Parathyroid adenoma (tissue), 2 donors: ENCODE data around the gene OR2A14.
"Not testable (repeated sequence)": the region's sequence is repeated elsewhere in the genome, so short reads cannot be mapped to it uniquely, and the experiment has no call there.

Experiments used
- H2AFZ ChIP-seq: fragments of 300-600 bp; sonication (generic); one replicate; pipeline ENCODE4 v1.7.0; 2017; ENCODE audit warnings: antibody characterized with exemption, mild to moderate bottlenecking
- H3K27ac ChIP-seq: fragments of 300-600 bp; sonication (generic); one replicate; pipeline ENCODE4 v1.7.0; 2017
- H3K27me3 ChIP-seq: fragments of 300-600 bp; sonication (generic); one replicate; pipeline ENCODE4 v1.7.0; 2017; ENCODE audit warnings: low read length; ENCODE audit not compliant: control insufficient read depth, insufficient read depth
- H3K36me3 ChIP-seq: fragments of 300-600 bp; sonication (generic); one replicate; pipeline ENCODE4 v1.7.0; 2017; ENCODE audit warnings: low read length; ENCODE audit not compliant: control insufficient read depth, insufficient read depth
- H3K4me1 ChIP-seq: fragments of 300-600 bp; sonication (generic); one replicate; pipeline ENCODE4 v1.7.0; 2017; ENCODE audit warnings: control low read depth
- H3K4me2 ChIP-seq: fragments of 300-600 bp; sonication (generic); one replicate; pipeline ENCODE4 v1.7.0; 2017; ENCODE audit warnings: low read length
- H3K4me3 ChIP-seq: fragments of 300-600 bp; sonication (generic); one replicate; pipeline ENCODE4 v1.7.0; 2017; ENCODE audit warnings: low read depth, low read length
- H3K79me2 ChIP-seq: fragments of 300-600 bp; sonication (generic); one replicate; pipeline ENCODE4 v1.7.0; 2017; ENCODE audit warnings: control low read depth
- H3K9ac ChIP-seq: fragments of 300-600 bp; sonication (generic); one replicate; pipeline ENCODE4 v1.7.0; 2017; ENCODE audit warnings: mild to moderate bottlenecking
- H3K9me3 ChIP-seq: fragments of 300-600 bp; sonication (generic); one replicate; pipeline ENCODE4 v1.7.0; 2017; ENCODE audit warnings: low read length; ENCODE audit not compliant: control insufficient read depth
- TF ChIP-seq, protein P1 (sequence below): fragments of 300-600 bp; sonication (generic); IDR thresholded peaks from one replicate; pipeline ENCODE4 v1.7.0; 2017; ENCODE audit warnings: antibody characterized with exemption, mild to moderate bottlenecking
- donor health status: primary hyperparathyroidism.

The OR2A14 gene

DNA sequence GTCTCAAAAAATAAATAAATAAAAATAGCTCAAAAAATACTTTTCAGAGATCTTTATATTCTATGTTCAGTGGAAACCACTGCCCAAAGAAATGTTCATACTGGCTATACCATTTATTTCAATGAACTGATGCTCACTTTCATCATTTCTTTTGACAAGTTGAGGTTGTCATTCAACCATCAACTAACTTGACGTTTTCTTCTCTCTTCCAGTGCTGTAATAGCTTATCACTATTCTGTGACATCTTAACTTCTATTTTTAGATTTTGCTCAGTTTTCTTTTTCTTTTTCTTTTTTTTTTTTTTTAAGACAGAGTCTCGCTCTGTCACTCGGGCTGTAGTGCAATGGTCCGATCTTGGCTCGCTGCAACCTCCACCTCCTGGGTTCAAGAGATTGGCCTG is 51.6 kb downstream of the OR2A14 start:
- no peaks in the 10 kb centered on the region for H3K36me3 ChIP-seq
- H2AFZ ChIP-seq: no peak overlapping the region
- no peaks in the 10 kb centered on the region for H3K9me3 ChIP-seq
- H3K4me2 ChIP-seq: no peak overlapping the region
- no peak overlapping the region for H3K27ac ChIP-seq
- H3K4me1 ChIP-seq: no peaks in the 10 kb centered on the region
- no peaks in the 10 kb centered on the region for H3K27me3 ChIP-seq
- TF ChIP-seq, protein P1, sequence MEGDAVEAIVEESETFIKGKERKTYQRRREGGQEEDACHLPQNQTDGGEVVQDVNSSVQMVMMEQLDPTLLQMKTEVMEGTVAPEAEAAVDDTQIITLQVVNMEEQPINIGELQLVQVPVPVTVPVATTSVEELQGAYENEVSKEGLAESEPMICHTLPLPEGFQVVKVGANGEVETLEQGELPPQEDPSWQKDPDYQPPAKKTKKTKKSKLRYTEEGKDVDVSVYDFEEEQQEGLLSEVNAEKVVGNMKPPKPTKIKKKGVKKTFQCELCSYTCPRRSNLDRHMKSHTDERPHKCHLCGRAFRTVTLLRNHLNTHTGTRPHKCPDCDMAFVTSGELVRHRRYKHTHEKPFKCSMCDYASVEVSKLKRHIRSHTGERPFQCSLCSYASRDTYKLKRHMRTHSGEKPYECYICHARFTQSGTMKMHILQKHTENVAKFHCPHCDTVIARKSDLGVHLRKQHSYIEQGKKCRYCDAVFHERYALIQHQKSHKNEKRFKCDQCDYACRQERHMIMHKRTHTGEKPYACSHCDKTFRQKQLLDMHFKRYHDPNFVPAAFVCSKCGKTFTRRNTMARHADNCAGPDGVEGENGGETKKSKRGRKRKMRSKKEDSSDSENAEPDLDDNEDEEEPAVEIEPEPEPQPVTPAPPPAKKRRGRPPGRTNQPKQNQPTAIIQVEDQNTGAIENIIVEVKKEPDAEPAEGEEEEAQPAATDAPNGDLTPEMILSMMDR: no peak
- no peaks in the 10 kb centered on the region for H3K79me2 ChIP-seq
- no peak overlapping the region for H3K4me3 ChIP-seq
- H3K9ac ChIP-seq: no peak overlapping the region

DNA sequence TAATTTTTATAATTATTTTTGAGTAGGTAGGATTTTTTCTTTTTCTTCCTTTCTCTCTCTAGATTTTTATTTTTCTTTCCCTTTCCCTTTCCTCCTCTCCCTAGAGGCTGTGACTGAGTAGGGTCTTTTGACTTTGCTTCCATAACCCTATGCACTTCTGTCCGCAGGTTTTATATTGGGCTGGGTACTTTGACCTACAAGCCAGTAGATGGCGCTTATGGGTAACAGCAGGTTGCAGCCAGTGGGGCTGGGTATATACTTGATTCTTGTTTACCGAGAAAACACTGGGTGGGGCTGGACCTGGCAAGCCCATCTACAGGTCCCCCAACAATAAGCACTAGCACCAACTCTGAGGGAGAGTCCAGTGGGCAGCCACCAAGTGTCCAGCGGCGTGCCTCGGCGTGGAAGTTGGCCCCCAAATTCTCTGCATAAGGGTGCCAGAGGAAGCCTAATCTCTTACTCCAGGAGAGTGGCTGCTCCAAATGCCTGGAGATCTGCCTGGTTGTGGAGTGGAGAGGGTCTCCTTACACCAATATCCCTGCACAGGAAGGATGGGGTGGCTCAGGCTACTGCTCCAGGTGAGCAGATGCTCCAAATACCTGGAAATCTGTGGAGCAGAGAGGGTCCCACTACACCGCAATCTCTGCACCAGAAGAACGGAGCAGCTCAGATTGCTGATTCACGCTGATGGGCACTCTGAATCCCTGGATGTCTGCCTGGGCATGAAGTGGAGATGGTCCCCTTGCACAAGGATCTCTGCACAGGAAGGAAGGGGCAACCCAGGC is 55.6 kb downstream of the OR2A14 start:
- TF ChIP-seq, protein P1: peak; percentile 51
- not testable (repeated sequence) for H3K4me1 ChIP-seq, H3K9ac ChIP-seq, H3K9me3 ChIP-seq, H3K79me2 ChIP-seq, H3K27me3 ChIP-seq, H3K36me3 ChIP-seq, H3K4me2 ChIP-seq, H3K4me3 ChIP-seq, H2AFZ ChIP-seq, H3K27ac ChIP-seq

DNA sequence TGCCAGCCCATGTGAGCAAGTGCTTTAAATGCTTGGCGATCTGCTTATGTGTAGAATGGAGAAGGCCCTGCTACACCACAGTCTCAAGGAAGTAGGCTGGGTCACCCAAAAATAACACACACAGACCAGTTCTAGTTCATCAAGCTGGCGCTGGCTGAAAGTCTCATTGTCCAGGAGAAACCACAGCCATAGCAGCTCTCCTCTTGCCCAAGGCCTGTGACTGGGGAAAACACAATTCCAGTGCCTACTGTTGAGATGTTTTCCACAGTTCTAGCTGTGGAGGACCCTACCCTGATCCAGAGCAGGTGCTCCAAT is 56.1 kb downstream of the OR2A14 start:
- H3K36me3 ChIP-seq, H3K9me3 ChIP-seq, H3K4me2 ChIP-seq, H2AFZ ChIP-seq, H3K9ac ChIP-seq, H3K4me3 ChIP-seq, H3K4me1 ChIP-seq, H3K79me2 ChIP-seq, H3K27ac ChIP-seq, H3K27me3 ChIP-seq: not testable (repeated sequence)
